Measurements from ENCODE around the gene ACACB. TPM values are rescaled to one million over a fixed set of nuclear protein-coding genes. Genes with fewer than 3 reads are reported as not detected.
A peak's percentile ranks its signal among the peaks of the same experiment; 100 is the strongest.

The ACACB gene
- total RNA-seq, 1 donor from 2014 or later: 15.4 TPM

- no peaks in the 10 kb centered on the region for H3K9me3 Mint-ChIP-seq
- H3K27me3 Mint-ChIP-seq (ENCODE audit: low read depth): no peaks in the 10 kb centered on the region
- DNase-seq (ENCODE audit: low spot score in 2 of 2, unreplicated experiment in 2 of 2): no peak
- no peak for TF ChIP-seq CTCF (IDR thresholded peaks at IDR 0.05; ENCODE audit: unreplicated experiment)
- peaks cover 4% of the 10 kb centered on the region for H3K4me1 Mint-ChIP-seq
- no peak overlapping the region for H3K4me3 Mint-ChIP-seq
- H3K27ac Mint-ChIP-seq: no peak overlapping the region
- peaks cover 17% of the 10 kb centered on the region for H3K36me3 Mint-ChIP-seq
Observed at GRCh38 chr12:109202770-109203169, 86.4 kb downstream of the ACACB start.

GRCh38 chr12:109203480-109203879, 87.1 kb downstream of the ACACB start:
- H3K4me1 Mint-ChIP-seq: peaks cover 4% of the 10 kb centered on the region
- DNase-seq (ENCODE audit: low spot score in 2 of 2, unreplicated experiment in 2 of 2): no peak
- H3K27ac Mint-ChIP-seq: no peak overlapping the region
- H3K36me3 Mint-ChIP-seq: peaks cover 17% of the 10 kb centered on the region
- no peaks in the 10 kb centered on the region for H3K27me3 Mint-ChIP-seq (ENCODE audit: low read depth)
- no peak for TF ChIP-seq CTCF (IDR thresholded peaks at IDR 0.05; ENCODE audit: unreplicated experiment)
- H3K4me3 Mint-ChIP-seq: no peak overlapping the region
- no peaks in the 10 kb centered on the region for H3K9me3 Mint-ChIP-seq

GRCh38 chr12:109209082-109209481, 92.7 kb downstream of the ACACB start:
- H3K4me1 Mint-ChIP-seq: no peaks in the 10 kb centered on the region
- DNase-seq (ENCODE audit: low spot score in 2 of 2, unreplicated experiment in 2 of 2): no peak
- no peak overlapping the region for H3K4me3 Mint-ChIP-seq
- H3K36me3 Mint-ChIP-seq: peaks cover 9% of the 10 kb centered on the region
- no peaks in the 10 kb centered on the region for H3K27me3 Mint-ChIP-seq (ENCODE audit: low read depth)
- no peaks in the 10 kb centered on the region for H3K9me3 Mint-ChIP-seq
- no peak for TF ChIP-seq CTCF (IDR thresholded peaks at IDR 0.05; ENCODE audit: unreplicated experiment)
- no peak overlapping the region for H3K27ac Mint-ChIP-seq

GRCh38 chr12:109212460-109213115, 96.2 kb downstream of the ACACB start:
- Mint-ChIP-seq H3K36me3 (peaks cover 7% of the 10 kb centered on the region), H3K27ac (no peak overlapping the region), H3K4me1 (peaks cover 3% of the 10 kb centered on the region), H3K27me3 (ENCODE audit: low read depth) (no peaks in the 10 kb centered on the region), H3K9me3 (no peaks in the 10 kb centered on the region), H3K4me3 (no peak overlapping the region)
- no peak for DNase-seq (ENCODE audit: low spot score in 2 of 2, unreplicated experiment in 2 of 2)
- no peak for TF ChIP-seq CTCF (IDR thresholded peaks at IDR 0.05; ENCODE audit: unreplicated experiment)

- Mint-ChIP-seq H3K27ac (peak overlapping the region; percentile 93), H3K36me3 (peaks cover 7% of the 10 kb centered on the region), H3K9me3 (no peaks in the 10 kb centered on the region), H3K4me1 (peaks cover 3% of the 10 kb centered on the region), H3K4me3 (no peak overlapping the region), H3K27me3 (ENCODE audit: low read depth) (no peaks in the 10 kb centered on the region)
- no peak for TF ChIP-seq CTCF (IDR thresholded peaks at IDR 0.05; ENCODE audit: unreplicated experiment)
- no peak for DNase-seq (ENCODE audit: low spot score in 2 of 2, unreplicated experiment in 2 of 2)
Observed at GRCh38 chr12:109214131-109214530, 97.7 kb downstream of the ACACB start.

All from mesothelial cell of epicardium (in vitro differentiated cells).